NCI-H187 (cell line): ENCODE measurements around the gene AMZ1.

Source experiments
- DNase-seq, 2 experiments: peaks; one replicate each; lab custom pipeline; 2025; lab: John Stamatoyannopoulos, UW

AMZ1 gene

GRCh38 chr7:2750004-2750407 lies 62.0 kb downstream of the AMZ1 start:
- no peak for DNase-seq

GRCh38 chr7:2751086-2751485 lies 63.1 kb downstream of the AMZ1 start:
- no peak for DNase-seq

DNA sequence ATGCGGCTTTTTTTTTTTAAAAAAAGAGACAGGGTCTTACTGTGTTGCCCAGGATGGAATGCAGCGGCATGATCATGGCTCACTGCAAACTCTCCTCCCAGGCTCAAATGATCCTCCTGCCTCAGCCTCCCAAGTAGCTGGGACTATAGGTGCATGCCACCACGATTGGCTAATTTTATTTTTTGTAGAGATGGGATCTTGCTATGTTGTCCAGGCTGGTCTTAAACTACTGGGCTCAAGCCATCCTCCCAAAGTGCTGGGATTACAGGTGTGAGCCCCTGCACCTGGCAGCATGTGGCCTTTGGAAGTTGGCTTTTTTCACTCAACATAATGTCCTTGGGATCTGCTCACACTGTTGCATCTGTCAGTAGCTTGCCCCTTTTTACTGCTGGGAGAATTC lies 65.1 kb downstream of the AMZ1 start:
- DNase-seq = no peak

- no peak for DNase-seq
These were observed 66.1 kb downstream of the AMZ1 start for GRCh38 chr7:2754086-2754485.

DNA sequence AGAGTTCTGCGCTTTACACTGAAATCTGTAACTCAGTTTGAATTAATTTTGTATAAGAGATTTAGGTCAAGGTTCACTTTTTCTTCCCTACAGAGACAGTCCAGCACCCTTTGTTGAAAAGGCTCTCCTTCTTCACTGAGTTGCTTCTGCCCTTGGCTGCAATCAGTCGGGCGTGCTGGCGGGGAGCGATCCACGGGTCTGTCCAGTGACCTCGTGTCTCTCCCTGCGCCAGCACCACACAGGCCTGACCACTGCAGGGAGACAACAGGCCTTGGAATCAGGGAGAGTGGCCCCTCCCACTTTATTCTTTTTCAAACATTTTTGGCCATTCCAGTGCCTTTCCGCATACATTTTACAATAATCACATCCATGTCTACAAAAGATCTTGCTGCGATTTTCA lies 66.9 kb downstream of the AMZ1 start:
- DNase-seq = no peak

DNA sequence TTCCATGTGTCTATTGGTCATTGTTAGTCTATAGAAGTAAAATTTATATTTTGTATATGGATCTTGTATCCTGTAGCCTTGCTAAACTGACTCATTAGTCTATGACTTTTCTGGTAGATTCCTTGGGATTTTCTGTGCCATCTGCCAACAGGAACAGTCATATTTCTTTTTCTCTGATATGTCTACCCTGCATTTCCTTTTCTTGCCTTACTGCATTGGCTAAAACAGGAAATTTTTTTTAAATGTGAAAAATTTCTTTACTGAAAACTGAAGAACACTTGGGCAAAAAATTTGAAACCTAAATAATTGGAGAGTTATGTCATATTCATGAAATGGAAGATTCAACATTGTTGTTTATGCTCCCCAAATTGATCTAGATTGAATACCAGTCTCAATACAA lies 67.5 kb downstream of the AMZ1 start:
- no peak for DNase-seq

DNA sequence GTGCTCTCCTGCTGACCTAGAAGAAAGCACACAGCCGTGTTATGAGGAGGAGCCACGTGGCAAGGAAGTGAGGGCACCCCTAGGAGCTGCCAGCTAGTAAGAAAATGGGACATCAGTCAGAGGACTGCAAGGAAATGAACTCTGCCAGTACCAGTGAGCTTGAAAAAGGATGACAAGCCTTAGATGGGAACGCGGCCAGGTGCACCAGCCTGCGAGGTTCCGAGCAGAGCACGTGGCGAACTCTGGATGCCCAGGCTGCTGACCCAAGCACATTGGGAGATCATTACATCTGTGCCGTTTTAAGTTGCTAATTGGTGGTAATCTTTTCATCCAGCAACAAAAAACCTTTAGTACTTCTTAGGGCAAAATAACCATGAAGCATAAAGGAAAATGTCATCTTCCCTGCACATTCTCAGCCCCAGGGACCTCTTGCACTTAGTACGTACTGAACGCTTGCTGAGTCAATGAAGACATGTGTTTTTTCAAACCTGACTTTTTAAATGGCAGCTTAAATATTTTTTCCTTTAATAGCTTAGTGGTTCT lies 69.4 kb downstream of the AMZ1 start:
- no peak for DNase-seq

- no peak for DNase-seq
These were observed 70.1 kb downstream of the AMZ1 start for GRCh38 chr7:2757904-2758672.

GRCh38 chr7:2758673-2759616 lies 70.9 kb downstream of the AMZ1 start:
- no peak for DNase-seq

GRCh38 chr7:2759736-2760097 lies 71.7 kb downstream of the AMZ1 start:
- DNase-seq = peak; percentile 22 to 71

- DNase-seq = peak; percentile 43 to 71
These were observed 72.3 kb downstream of the AMZ1 start for GRCh38 chr7:2760098-2760889.

DNA sequence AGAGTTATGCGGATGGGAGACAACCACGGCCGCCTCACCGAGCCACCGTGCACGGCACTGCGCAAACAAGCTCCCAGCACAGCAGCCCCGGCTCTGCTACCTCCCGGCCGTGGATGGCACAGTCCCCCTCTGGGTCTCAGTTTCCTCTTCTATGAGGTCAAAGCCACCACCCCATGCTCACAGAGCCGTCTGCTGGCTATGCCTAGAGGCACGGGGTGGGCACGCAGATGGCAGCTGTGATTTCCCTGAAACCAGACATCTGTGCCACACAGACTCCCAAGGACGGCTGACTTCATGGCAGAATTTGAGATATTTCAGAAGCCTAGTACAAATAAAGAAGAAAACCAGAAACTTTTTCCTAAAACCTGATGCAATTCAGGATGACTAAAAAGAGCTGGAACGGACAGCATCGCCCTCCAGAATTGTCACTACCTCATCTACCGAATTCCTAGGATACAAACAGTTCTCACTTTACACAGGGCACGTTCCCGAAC lies 73.2 kb downstream of the AMZ1 start:
- DNase-seq = no peak

DNA sequence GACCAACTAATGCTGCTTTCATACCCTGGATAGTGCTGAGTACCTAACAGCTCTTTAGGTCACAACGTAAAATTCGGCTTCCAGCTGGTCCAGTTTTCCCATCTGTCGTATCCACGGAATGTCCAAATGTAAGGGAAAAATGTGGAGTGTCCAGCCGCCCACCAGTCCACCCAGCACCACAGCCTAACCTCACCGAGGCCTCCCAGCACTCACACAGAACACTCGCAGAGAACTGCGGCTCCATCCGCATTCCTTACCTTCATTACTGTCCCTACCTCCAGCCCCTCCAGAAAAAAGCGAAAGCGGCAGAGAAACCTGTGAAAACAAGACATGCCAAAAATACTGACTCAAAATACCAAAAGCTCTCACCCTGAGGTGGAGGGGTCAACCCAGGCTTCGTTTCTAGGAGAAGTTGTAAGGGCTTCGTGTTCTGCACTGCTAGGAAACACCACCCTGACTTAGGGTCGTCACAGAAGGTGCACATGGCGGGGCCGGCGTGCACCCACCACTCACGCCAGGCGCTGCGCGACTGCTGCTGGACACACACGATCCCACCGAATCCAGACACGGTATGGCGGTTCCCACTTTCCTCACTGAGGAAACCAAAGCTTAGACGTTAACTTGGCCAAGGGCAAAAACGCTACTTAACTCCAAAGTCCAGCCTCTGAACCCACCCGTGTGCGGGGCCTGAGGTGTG lies 73.9 kb downstream of the AMZ1 start:
- no peak for DNase-seq

- DNase-seq = no peak
These were observed 75.6 kb downstream of the AMZ1 start for GRCh38 chr7:2763597-2763996.

DNA sequence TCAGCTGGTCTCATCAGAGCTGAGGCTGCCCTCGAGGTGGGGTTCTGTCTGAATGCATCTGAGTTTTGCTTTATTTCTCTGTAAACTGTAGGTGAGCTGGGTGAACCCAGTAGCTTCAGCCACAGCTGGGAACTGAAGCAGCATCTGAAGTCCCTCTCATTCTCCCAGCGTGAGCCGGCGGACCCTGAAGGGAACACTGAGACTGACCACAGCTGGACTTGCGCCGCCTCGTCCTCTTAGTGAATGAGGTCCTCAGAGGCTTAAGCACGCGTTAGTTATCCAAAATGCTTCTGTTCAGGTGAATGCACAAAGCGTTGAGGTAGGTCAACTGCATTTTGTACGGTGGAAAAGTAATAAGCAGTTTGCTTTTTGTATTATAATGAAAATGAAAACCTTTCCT lies 76.6 kb downstream of the AMZ1 start:
- DNase-seq = no peak
